BE2C (cell line): ENCODE measurements around the gene CRISPLD2.

ENCODE experiments used
- DNase-seq: peaks from one replicate; pipeline ENCODE4 v3.0.0-alpha.2; 2020
- H3K27me3 ChIP-seq: fragments of 250-450 bp; sonication (Bioruptor Pico); 2 replicates; pipeline ENCODE4 v1.5.1; 2020; ENCODE audit warnings: mild to moderate bottlenecking
- H3K36me3 ChIP-seq: fragments of 250-450 bp; sonication (Bioruptor Pico); 2 replicates; pipeline ENCODE4 v1.5.1; 2020; ENCODE audit warnings: mild to moderate bottlenecking
- H3K4me1 ChIP-seq: fragments of 250-450 bp; sonication (Bioruptor Pico); 2 replicates; pipeline ENCODE4 v1.5.1; 2020
- H3K4me3 ChIP-seq: 2 replicates; pipeline ENCODE4 v1.5.1; 2011; ENCODE audit warnings: low read depth, low read length
- H3K9me3 ChIP-seq: fragments of 250-450 bp; sonication (Bioruptor Pico); 2 replicates; pipeline ENCODE4 v1.5.1; 2020
- TF ChIP-seq, protein P1 (sequence below): IDR thresholded peaks from 2 replicates; pipeline ENCODE4 v1.5.1; 2012; ENCODE audit warnings: mild to moderate bottlenecking, low read depth, low read length

The CRISPLD2 gene

DNA sequence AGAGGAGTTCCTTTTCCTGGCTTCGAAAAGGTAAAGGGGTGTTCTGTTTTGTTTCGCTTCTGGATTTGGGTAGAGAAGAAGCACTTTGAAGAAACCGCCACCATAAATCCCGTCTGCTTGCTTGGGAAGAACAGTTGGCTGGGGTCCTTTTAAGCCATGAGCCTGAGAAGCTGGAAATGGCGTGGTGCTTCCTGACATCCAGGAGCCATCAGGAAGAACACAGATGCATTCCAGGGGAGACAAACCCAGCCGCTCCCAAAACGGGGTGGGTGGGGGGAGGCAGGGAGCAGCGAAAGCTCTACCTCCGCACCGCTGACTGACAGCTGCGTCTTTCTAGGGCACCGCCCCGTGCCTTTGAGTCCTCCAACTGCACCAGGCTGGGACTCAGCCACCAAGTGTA lies 99.9 kb downstream of the CRISPLD2 start:
- H3K9me3 ChIP-seq: no peaks in the 10 kb centered on the region
- H3K4me3 ChIP-seq: no peak overlapping the region
- peaks cover 27% of the 10 kb centered on the region for H3K4me1 ChIP-seq
- no peaks in the 10 kb centered on the region for H3K36me3 ChIP-seq
- DNase-seq: no peak
- no peaks in the 10 kb centered on the region for H3K27me3 ChIP-seq
- TF ChIP-seq, protein P1, sequence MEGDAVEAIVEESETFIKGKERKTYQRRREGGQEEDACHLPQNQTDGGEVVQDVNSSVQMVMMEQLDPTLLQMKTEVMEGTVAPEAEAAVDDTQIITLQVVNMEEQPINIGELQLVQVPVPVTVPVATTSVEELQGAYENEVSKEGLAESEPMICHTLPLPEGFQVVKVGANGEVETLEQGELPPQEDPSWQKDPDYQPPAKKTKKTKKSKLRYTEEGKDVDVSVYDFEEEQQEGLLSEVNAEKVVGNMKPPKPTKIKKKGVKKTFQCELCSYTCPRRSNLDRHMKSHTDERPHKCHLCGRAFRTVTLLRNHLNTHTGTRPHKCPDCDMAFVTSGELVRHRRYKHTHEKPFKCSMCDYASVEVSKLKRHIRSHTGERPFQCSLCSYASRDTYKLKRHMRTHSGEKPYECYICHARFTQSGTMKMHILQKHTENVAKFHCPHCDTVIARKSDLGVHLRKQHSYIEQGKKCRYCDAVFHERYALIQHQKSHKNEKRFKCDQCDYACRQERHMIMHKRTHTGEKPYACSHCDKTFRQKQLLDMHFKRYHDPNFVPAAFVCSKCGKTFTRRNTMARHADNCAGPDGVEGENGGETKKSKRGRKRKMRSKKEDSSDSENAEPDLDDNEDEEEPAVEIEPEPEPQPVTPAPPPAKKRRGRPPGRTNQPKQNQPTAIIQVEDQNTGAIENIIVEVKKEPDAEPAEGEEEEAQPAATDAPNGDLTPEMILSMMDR: no peak

DNA sequence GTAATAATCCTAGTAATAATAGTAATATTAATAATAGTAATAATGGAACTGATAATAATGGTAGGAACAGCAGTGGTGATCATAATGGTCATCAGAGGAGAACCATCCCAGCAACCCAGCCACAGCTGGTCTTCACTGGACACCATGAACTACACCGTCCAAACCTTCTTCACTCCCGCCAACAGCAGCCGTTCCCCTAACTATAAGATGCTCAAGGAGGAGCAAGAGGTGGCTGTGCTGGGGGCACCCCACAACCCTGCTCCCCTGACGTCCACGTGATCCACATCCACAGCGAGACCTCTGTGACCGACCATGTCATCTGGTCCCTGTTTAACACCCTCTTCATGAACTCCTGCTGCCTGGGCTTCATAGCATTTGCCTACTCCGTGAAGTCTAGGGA lies 100.5 kb downstream of the CRISPLD2 start:
- H3K4me3 ChIP-seq: no peak overlapping the region
- DNase-seq: no peak
- no peaks in the 10 kb centered on the region for H3K36me3 ChIP-seq
- H3K9me3 ChIP-seq: no peaks in the 10 kb centered on the region
- H3K4me1 ChIP-seq: peaks cover 29% of the 10 kb centered on the region
- TF ChIP-seq, protein P1: no peak
- H3K27me3 ChIP-seq: no peaks in the 10 kb centered on the region

DNA sequence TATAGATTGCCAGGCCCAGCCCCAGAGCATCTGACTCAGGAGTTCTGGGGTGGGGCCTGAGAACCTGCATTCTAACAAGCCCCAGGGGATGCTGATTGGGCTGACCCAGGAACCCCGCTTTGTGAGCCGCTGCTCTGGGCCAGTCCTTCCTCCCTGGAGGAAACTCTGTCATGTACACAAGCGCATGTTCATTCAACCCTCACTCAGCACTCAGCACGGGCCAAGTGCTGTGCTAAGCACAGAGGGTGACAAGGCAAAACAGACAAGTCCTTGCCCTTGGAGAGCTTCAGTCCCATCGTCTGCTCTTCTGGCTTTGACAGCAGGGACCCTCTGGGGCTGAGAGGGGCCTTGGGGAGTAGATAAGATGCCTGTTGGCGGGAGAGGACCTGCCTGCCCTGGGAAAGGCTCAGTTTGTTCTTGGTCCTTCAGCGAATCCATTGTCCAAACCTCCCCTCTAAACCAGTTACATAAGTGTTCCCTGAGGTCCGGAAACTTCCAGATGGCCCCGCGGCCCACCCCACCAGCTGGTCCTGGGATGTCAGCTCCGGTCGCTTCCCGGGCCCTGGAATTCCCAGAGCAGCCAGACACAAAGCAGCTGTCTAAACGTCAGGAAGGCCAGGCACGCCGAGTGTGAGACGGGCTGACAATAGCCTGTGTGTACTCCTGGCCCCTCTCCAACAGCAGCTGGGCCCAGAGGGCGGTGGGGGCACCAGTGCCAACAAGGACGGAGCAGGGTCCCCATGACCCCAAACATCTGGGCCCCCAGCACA lies 102.8 kb downstream of the CRISPLD2 start:
- no peaks in the 10 kb centered on the region for H3K9me3 ChIP-seq
- peaks cover 14% of the 10 kb centered on the region for H3K4me1 ChIP-seq
- no peaks in the 10 kb centered on the region for H3K36me3 ChIP-seq
- no peak overlapping the region for H3K4me3 ChIP-seq
- DNase-seq: peak; percentile 93
- no peaks in the 10 kb centered on the region for H3K27me3 ChIP-seq
- TF ChIP-seq, protein P1: no peak

DNA sequence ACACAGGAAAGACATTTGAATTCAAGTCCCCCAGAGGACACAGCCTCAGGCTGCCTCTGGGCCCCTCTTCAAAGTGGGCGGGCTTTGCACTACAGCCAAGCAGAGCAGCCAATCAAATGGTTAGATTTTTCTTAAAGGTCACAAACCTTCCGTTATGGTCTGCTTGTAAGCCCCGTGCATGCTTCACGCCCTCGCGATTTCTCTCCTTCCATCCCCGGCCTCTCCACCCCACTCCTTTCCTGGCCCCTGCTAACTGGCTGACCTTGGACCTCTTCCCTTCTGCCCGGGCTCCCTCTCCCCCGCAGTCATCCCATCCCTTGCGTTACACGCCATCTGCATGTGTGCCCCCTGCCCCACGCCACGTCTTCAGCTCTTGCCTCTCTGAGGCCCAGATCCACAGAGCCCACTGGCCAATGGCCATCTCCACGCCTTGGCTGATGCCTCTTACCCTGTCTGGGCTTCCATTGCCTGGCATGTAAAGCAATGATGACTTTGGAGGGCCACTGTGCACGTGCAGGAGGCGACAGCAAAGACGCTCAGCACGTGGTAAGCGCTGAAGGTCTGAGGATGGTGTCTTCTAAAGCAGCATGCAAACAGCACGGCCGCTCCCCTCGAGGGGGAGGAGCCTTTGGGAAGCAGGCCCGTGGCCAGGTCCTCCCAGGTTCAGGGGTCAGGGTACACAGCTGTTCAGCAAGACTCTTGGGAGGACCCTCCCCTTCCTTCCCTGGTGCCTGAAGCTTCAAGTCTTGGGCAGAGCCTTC lies 104.7 kb downstream of the CRISPLD2 start:
- Histone ChIP-seq H3K9me3 (no peaks in the 10 kb centered on the region), H3K4me3 (no peak overlapping the region), H3K36me3 (no peaks in the 10 kb centered on the region), H3K4me1 (peaks cover 14% of the 10 kb centered on the region), H3K27me3 (no peaks in the 10 kb centered on the region)
- no peak for DNase-seq
- TF ChIP-seq, protein P1: no peak

DNA sequence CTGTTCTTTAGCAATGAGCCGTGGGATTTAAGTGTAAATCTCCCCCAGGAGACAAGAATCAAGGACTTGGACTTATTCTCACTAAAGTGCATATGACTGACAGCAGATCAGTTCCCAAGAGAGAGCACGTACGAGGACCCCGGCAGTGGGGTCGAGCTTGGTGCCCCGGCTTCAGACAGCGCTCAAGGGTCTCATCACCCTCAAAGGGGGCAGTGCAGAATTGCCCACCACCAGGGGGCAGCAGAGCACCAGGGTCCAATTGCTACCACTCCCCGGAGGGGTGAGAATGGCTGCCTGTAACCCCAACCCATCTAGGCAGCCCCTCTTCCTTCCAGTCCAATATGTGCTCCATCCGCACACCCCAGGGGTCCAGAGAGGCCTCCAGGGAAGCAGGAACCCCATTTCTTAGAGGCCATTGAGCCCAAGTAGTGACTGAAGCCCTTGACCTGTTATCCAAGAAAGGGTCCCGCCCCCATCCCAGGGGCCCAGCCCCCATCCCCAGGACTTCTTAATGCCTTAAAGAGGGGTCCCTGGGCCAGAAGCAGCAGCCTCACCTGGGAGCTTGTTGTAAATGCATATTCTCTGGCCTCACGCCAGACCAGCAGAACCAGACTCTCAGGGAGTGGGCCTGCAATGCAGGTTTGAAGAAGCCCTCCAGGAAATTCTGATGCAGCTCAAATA lies 105.4 kb downstream of the CRISPLD2 start:
- TF ChIP-seq, protein P1: peak; percentile 85
- no peaks in the 10 kb centered on the region for H3K36me3 ChIP-seq
- no peaks in the 10 kb centered on the region for H3K27me3 ChIP-seq
- no peaks in the 10 kb centered on the region for H3K9me3 ChIP-seq
- DNase-seq: peak; percentile 66
- H3K4me3 ChIP-seq: no peak overlapping the region
- H3K4me1 ChIP-seq: peaks cover 14% of the 10 kb centered on the region
